PC-3 (cell line): ENCODE measurements around the gene IFT20. TPM values are rescaled to one million over a fixed set of nuclear protein-coding genes. Genes with fewer than 3 reads are reported as not detected.

ENCODE experiments used
- ATAC-seq: fragments of 200-7000 bp; cut with Tn5 transposase; 2 replicates; pipeline ENCODE4 v1.9.1; 2020; ENCODE audit warnings: mild to moderate bottlenecking, moderate library complexity
- BruUV-seq: library from RNA; stranded (reverse); fragments of 400-500 nt; replicated peaks from 2 replicates; lab custom pipeline; 2021; lab: Mats Ljungman, UMichigan
- CTCF ChIA-PET: fragments of 300-600 bp; sonication (Branson Sonifier 250); formaldehyde crosslinking; loops from one replicate; lab custom pipeline; 2022; ENCODE audit warnings: antibody characterized with exemption; lab: Charles Lee
- POLR2A ChIA-PET: fragments of 300-600 bp; sonication (Branson Sonifier 250); formaldehyde crosslinking; loops from one replicate; lab custom pipeline; 2022; ENCODE audit warnings: antibody characterized with exemption; ENCODE audit not compliant: unreplicated experiment; lab: Charles Lee
- DNase-seq: peaks from one replicate; pipeline ENCODE4 v3.0.0-alpha.2; 2015
- H2AFZ ChIP-seq: fragments of 300-600 bp; sonication (generic); 2 replicates; pipeline ENCODE4 v1.6.0; 2016; ENCODE audit warnings: antibody characterized with exemption, low read length
- H3F3A ChIP-seq: fragments of 300-600 bp; sonication (generic); one replicate; pipeline ENCODE4 v1.6.0; 2017; ENCODE audit warnings: antibody characterized with exemption, low read length, control low read depth, mild to moderate bottlenecking; ENCODE audit not compliant: unreplicated experiment
- H3K27ac ChIP-seq: fragments of 300-600 bp; sonication (generic); 2 replicates; pipeline ENCODE4 v1.5.1; 2016; ENCODE audit warnings: mild to moderate bottlenecking, low read length
- H3K27me3 ChIP-seq: fragments of 300-600 bp; sonication (generic); 2 replicates; pipeline ENCODE4 v1.6.1; 2016; ENCODE audit warnings: low read length, mixed read lengths
- H3K36me3 ChIP-seq: fragments of 300-600 bp; sonication (generic); 2 replicates; pipeline ENCODE4 v1.6.1; 2016; ENCODE audit warnings: low read depth, mixed run types, low read length, mixed read lengths
- H3K4me1 ChIP-seq: fragments of 300-600 bp; sonication (generic); 2 replicates; pipeline ENCODE4 v1.5.1; 2016; ENCODE audit warnings: low read length; ENCODE audit not compliant: insufficient read depth
- H3K4me2 ChIP-seq: fragments of 300-600 bp; sonication (generic); 2 replicates; pipeline ENCODE4 v1.6.0; 2016; ENCODE audit warnings: low read length
- H3K4me3 ChIP-seq: fragments of 300-600 bp; sonication (generic); 2 replicates; pipeline ENCODE4 v1.5.1; 2016; ENCODE audit warnings: mild to moderate bottlenecking, low read length, mixed read lengths
- H3K79me2 ChIP-seq: fragments of 300-600 bp; sonication (generic); 2 replicates; pipeline ENCODE4 v1.6.1; 2017; ENCODE audit warnings: low read length, mixed read lengths
- H3K9ac ChIP-seq: fragments of 300-600 bp; sonication (generic); 2 replicates; pipeline ENCODE4 v1.6.0; 2016; ENCODE audit warnings: mild to moderate bottlenecking, low read length
- H3K9me2 ChIP-seq: fragments of 300-600 bp; sonication (generic); replicated peaks from 2 replicates; pipeline ENCODE4 v1.6.1; 2016; ENCODE audit warnings: mixed run types, low read length, mixed read lengths
- H3K9me3 ChIP-seq: fragments of 300-600 bp; sonication (generic); 2 replicates; pipeline ENCODE4 v1.6.1; 2016; ENCODE audit warnings: low read length, mixed read lengths
- H4K20me1 ChIP-seq: fragments of 300-600 bp; sonication (generic); 2 replicates; pipeline ENCODE4 v1.6.1; 2016; ENCODE audit warnings: low read length, mixed read lengths
- EZH2 ChIP-seq: fragments of 300-600 bp; sonication (generic); IDR thresholded peaks from one replicate; pipeline ENCODE4 v1.6.1; 2017; ENCODE audit warnings: antibody characterized with exemption, mild to moderate bottlenecking, low read length; ENCODE audit not compliant: unreplicated experiment
- EZH2phosphoT487 ChIP-seq: fragments of 300-600 bp; sonication (generic); IDR thresholded peaks from 2 replicates; pipeline ENCODE4 v1.6.1; 2018; ENCODE audit warnings: mild to moderate bottlenecking, antibody characterized with exemption, low read length, borderline replicate concordance
- intact Hi-C: fragments of 100-400 bp; cut with micrococcal nuclease; formaldehyde crosslinking; loops from 2 replicates; pipeline ENCODE4 v1.9.0; 2023
- total RNA-seq: library from RNA; depleted of rRNA; stranded (reverse); fragments of >200 nt; gene quantifications from 2 replicates; pipeline ENCODE4 v1.2.3, GENCODE V29; 2014
- TF ChIP-seq, protein P1 (sequence below): fragments of 300-600 bp; sonication (generic); conservative IDR thresholded peaks from 2 replicates; pipeline ENCODE4 v1.5.1; 2017; ENCODE audit warnings: antibody characterized with exemption, low read depth, mild to moderate bottlenecking, low read length

IFT20 gene
- total RNA-seq, 1 experiment from 2014 or later, result 23.1 TPM

DNA sequence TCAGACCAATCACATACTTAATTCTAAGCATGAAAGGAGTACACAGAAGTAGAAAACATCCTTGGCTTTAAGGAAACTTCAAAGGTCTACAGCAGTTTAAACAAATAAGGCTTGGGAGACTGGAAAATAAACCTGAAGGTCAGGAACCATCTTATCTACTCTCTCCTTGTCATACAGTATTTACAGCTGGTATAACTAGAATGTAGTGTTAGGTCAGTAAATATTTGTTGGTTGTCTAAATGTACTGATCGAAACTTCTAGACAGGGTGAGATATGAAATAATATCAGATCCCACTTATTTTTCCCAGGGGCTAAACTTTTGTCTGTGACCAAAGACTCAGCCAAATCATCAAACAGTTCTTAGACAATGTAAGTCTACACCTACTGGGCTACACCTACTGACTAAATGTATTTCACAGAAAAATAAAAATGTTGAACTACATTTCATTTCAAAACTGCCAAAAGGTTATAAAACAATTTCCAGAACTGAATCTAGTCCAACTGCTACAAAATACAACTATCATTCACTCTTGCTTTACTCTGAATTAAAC is 43.4 kb downstream of the IFT20 start:
- TF ChIP-seq EZH2 (no peak), EZH2phosphoT487 (no peak)
- TF ChIP-seq, protein P1, sequence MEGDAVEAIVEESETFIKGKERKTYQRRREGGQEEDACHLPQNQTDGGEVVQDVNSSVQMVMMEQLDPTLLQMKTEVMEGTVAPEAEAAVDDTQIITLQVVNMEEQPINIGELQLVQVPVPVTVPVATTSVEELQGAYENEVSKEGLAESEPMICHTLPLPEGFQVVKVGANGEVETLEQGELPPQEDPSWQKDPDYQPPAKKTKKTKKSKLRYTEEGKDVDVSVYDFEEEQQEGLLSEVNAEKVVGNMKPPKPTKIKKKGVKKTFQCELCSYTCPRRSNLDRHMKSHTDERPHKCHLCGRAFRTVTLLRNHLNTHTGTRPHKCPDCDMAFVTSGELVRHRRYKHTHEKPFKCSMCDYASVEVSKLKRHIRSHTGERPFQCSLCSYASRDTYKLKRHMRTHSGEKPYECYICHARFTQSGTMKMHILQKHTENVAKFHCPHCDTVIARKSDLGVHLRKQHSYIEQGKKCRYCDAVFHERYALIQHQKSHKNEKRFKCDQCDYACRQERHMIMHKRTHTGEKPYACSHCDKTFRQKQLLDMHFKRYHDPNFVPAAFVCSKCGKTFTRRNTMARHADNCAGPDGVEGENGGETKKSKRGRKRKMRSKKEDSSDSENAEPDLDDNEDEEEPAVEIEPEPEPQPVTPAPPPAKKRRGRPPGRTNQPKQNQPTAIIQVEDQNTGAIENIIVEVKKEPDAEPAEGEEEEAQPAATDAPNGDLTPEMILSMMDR, result no peak
- CTCF ChIA-PET, result no interaction called here
- no peak overlapping the region for H3K9ac ChIP-seq
- H3K4me1 ChIP-seq, result no peaks in the 10 kb centered on the region
- intact Hi-C loops, result no loop called here
- no peaks in the 10 kb centered on the region for H3K27me3 ChIP-seq
- DNase-seq (no peak), ATAC-seq (no peak)
- no peaks in the 10 kb centered on the region for H3F3A ChIP-seq
- no peaks in the 10 kb centered on the region for H4K20me1 ChIP-seq
- no peaks in the 10 kb centered on the region for H3K79me2 ChIP-seq
- no peak overlapping the region for H3K4me2 ChIP-seq
- no peaks in the 10 kb centered on the region for H3K9me2 ChIP-seq
- POLR2A ChIA-PET, result no interaction called here
- no peaks in the 10 kb centered on the region for H3K36me3 ChIP-seq
- no peak overlapping the region for H2AFZ ChIP-seq
- H3K9me3 ChIP-seq, result no peaks in the 10 kb centered on the region
- H3K27ac ChIP-seq, result no peak overlapping the region
- BruUV-seq, result no TSS peak
- H3K4me3 ChIP-seq, result no peak overlapping the region

DNA sequence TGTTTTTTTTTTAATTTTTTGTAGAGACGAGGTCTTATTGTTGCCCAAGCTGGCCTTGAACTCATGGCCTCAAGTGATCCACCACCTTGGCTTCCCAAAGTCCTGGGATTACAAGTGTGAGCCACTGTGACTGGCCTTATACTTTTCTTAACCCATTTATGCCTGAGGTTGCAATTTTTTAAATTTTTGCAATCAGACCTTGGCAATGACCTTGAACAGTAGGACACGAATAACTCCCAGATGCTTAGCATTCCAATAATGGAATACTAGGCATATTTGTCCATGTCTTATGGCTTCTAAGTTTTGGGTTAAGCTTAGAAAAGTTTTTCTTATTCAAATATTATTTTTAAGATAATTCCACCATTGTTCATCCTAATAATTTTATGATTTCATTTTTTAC is 44.6 kb downstream of the IFT20 start:
- DNase-seq, result no peak
- no peak overlapping the region for H3K4me2 ChIP-seq
- H2AFZ ChIP-seq, result no peak overlapping the region
- H3K4me3 ChIP-seq, result no peak overlapping the region
- CTCF ChIA-PET, result no interaction called here
- H4K20me1 ChIP-seq, result no peaks in the 10 kb centered on the region
- no peaks in the 10 kb centered on the region for H3K36me3 ChIP-seq
- no peak for ATAC-seq
- TF ChIP-seq, protein P1, result no peak
- TF ChIP-seq EZH2phosphoT487 (no peak), EZH2 (no peak)
- POLR2A ChIA-PET, result no interaction called here
- no peaks in the 10 kb centered on the region for H3K79me2 ChIP-seq
- intact Hi-C loops, result no loop called here
- no peaks in the 10 kb centered on the region for H3F3A ChIP-seq
- H3K9me3 ChIP-seq, result no peaks in the 10 kb centered on the region
- H3K27ac ChIP-seq, result no peak overlapping the region
- H3K27me3 ChIP-seq, result no peaks in the 10 kb centered on the region
- no peaks in the 10 kb centered on the region for H3K4me1 ChIP-seq
- no TSS peak for BruUV-seq
- no peaks in the 10 kb centered on the region for H3K9me2 ChIP-seq
- H3K9ac ChIP-seq, result no peak overlapping the region

DNA sequence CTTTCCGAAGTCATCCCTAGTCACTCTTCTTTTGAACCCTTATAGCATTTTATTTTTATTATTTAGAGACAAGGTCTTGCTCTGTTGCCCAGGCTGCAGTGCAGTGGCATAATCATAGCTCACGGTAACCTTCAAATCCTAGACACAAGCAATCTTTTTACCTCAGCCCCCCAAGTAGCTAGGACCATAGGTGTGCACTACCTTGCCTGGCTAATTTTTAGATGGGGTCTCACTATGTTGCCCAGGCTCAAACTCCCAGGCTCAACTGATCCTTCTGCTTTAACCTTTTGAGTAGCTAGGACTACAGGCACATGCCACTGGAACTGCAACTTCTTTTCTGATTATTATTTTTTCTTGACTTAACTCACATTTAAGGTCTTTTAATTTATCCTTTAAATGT is 49.3 kb downstream of the IFT20 start:
- Histone ChIP-seq H3K9me2 (no peaks in the 10 kb centered on the region), H2AFZ (no peak overlapping the region), H3K4me2 (no peak overlapping the region), H3K27ac (no peak overlapping the region), H3F3A (no peaks in the 10 kb centered on the region), H3K4me1 (peaks cover 4% of the 10 kb centered on the region; the same call in 1 of the 2 replicates), H3K36me3 (no peaks in the 10 kb centered on the region), H3K9ac (no peak overlapping the region), H3K27me3 (no peaks in the 10 kb centered on the region), H3K9me3 (no peaks in the 10 kb centered on the region), H3K4me3 (no peak overlapping the region), H3K79me2 (no peaks in the 10 kb centered on the region), H4K20me1 (no peaks in the 10 kb centered on the region)
- no TSS peak for BruUV-seq
- ChIA-PET CTCF (no interaction called here), POLR2A (no interaction called here)
- intact Hi-C loops, result no loop called here
- ATAC-seq (no peak), DNase-seq (no peak)
- no peak for TF ChIP-seq EZH2
- TF ChIP-seq EZH2phosphoT487, result no peak
- TF ChIP-seq, protein P1, result no peak
